Body of pancreas (tissue), 4 donors: Measurements from ENCODE around the gene CCN2.

Source experiments
- POLR2A ChIP-seq, 3 donors: fragments of 450-650 bp; IDR thresholded peaks; one replicate each; pipeline ENCODE4 v1.6.1; 2016; ENCODE audit warnings: antibody characterized with exemption in 3 of 3, mild to moderate bottlenecking in 2 of 3
- TF ChIP-seq, protein P1 (sequence below), 7 experiments: fragments of 450-650 bp in 4 of 7; fragments of 200-600 bp in 3 of 7; sonication (generic) in 3 of 7; IDR thresholded peaks; one replicate each; pipeline ENCODE4 v1.5.1; 2016 to 2019; ENCODE audit warnings: antibody characterized with exemption in 7 of 7

GRCh38 chr6:131924881-131925474 lies 26.2 kb downstream of the CCN2 start:
- TF ChIP-seq, protein P1, sequence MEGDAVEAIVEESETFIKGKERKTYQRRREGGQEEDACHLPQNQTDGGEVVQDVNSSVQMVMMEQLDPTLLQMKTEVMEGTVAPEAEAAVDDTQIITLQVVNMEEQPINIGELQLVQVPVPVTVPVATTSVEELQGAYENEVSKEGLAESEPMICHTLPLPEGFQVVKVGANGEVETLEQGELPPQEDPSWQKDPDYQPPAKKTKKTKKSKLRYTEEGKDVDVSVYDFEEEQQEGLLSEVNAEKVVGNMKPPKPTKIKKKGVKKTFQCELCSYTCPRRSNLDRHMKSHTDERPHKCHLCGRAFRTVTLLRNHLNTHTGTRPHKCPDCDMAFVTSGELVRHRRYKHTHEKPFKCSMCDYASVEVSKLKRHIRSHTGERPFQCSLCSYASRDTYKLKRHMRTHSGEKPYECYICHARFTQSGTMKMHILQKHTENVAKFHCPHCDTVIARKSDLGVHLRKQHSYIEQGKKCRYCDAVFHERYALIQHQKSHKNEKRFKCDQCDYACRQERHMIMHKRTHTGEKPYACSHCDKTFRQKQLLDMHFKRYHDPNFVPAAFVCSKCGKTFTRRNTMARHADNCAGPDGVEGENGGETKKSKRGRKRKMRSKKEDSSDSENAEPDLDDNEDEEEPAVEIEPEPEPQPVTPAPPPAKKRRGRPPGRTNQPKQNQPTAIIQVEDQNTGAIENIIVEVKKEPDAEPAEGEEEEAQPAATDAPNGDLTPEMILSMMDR (IDR thresholded peaks at IDR 0.05), result peak in 5 of 7 experiments; percentile 14 to 57 (median 38)
- TF ChIP-seq POLR2A (IDR thresholded peaks at IDR 0.05), result no peak
